Suprapubic skin (tissue), 3 donors: Measurements from ENCODE around the gene BRS3.

Experiments
- CTCF ChIP-seq, 2 donors: fragments of 200-600 bp in 1 of 2; fragments of 450-650 bp in 1 of 2; sonication (generic) in 1 of 2; IDR thresholded peaks; one replicate each; pipeline ENCODE4 v1.5.1; 2016 to 2019; ENCODE audit warnings: antibody characterized with exemption in 2 of 2, mild to moderate bottlenecking in 1 of 2, moderate library complexity in 1 of 2
- EP300 ChIP-seq: sonication (generic); formaldehyde crosslinking; IDR thresholded peaks from one replicate; pipeline ENCODE4 v1.6.1; 2017; ENCODE audit warnings: antibody characterized with exemption

- TF ChIP-seq CTCF (IDR thresholded peaks at IDR 0.05) (no peak), EP300 (no peak)
Observed at GRCh38 chrX:136542281-136542680, 54.5 kb downstream of the BRS3 start.
